Panc1 (cell line): ENCODE data around the gene ZNF169.

Experiments
- TF ChIP-seq, protein P1 (sequence below): fragments of 450-650 bp; IDR thresholded peaks from 2 replicates; pipeline ENCODE4 v1.5.1; 2017; ENCODE audit warnings: mild to moderate bottlenecking
- TF ChIP-seq, protein P2 (sequence below), 2 experiments: IDR thresholded peaks; 2 replicates each; pipeline ENCODE4 v1.6.1; 2011 to 2012; ENCODE audit warnings: low read depth in 2 of 2, control low read depth in 1 of 2, low read length in 1 of 2, mild to moderate bottlenecking in 1 of 2, moderate library complexity in 1 of 2; ENCODE audit not compliant: insufficient read depth in 1 of 2

DNA sequence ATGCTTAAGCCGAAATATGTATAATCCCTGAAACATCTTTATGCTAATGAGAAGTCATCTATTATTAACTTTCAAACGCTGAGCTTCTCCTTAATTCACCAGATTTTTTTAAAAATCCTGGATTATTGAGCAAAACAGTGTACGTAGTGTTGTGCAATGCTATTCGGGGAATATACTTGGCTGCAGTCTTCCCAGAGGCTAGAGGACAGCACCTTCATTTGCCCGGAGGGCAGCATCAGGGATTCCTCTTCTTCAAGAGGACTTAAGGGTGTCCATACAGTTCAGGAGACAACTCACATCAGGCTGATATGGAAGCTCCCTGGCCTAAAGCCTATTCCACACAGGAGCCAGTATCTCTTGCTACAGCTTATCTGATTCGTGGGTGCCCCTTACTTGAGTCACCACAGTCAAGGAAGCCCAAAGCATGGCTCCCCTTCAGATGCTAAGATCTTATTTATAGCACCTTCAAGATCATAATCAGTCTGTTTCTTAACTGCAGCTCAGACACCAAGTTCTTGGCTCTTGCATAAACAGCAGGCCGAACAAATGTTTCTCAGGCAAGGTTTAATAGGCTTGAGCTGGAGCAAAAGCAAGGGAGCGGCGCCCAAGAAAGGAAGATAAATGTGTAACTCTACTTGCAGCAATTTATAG lies 40.0 kb downstream of the ZNF169 start:
- TF ChIP-seq, protein P1, sequence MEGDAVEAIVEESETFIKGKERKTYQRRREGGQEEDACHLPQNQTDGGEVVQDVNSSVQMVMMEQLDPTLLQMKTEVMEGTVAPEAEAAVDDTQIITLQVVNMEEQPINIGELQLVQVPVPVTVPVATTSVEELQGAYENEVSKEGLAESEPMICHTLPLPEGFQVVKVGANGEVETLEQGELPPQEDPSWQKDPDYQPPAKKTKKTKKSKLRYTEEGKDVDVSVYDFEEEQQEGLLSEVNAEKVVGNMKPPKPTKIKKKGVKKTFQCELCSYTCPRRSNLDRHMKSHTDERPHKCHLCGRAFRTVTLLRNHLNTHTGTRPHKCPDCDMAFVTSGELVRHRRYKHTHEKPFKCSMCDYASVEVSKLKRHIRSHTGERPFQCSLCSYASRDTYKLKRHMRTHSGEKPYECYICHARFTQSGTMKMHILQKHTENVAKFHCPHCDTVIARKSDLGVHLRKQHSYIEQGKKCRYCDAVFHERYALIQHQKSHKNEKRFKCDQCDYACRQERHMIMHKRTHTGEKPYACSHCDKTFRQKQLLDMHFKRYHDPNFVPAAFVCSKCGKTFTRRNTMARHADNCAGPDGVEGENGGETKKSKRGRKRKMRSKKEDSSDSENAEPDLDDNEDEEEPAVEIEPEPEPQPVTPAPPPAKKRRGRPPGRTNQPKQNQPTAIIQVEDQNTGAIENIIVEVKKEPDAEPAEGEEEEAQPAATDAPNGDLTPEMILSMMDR: no peak
- TF ChIP-seq, protein P2, sequence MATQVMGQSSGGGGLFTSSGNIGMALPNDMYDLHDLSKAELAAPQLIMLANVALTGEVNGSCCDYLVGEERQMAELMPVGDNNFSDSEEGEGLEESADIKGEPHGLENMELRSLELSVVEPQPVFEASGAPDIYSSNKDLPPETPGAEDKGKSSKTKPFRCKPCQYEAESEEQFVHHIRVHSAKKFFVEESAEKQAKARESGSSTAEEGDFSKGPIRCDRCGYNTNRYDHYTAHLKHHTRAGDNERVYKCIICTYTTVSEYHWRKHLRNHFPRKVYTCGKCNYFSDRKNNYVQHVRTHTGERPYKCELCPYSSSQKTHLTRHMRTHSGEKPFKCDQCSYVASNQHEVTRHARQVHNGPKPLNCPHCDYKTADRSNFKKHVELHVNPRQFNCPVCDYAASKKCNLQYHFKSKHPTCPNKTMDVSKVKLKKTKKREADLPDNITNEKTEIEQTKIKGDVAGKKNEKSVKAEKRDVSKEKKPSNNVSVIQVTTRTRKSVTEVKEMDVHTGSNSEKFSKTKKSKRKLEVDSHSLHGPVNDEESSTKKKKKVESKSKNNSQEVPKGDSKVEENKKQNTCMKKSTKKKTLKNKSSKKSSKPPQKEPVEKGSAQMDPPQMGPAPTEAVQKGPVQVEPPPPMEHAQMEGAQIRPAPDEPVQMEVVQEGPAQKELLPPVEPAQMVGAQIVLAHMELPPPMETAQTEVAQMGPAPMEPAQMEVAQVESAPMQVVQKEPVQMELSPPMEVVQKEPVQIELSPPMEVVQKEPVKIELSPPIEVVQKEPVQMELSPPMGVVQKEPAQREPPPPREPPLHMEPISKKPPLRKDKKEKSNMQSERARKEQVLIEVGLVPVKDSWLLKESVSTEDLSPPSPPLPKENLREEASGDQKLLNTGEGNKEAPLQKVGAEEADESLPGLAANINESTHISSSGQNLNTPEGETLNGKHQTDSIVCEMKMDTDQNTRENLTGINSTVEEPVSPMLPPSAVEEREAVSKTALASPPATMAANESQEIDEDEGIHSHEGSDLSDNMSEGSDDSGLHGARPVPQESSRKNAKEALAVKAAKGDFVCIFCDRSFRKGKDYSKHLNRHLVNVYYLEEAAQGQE (IDR thresholded peaks at IDR 0.05; ENCODE audit: insufficient read depth in 1 of 2, low read depth in 2 of 2, low read length in 1 of 2): no peak
